SU-DHL-6 (cell line): Measurements from ENCODE around the gene UTF1.
"Not testable (repeated sequence)": the region's sequence is repeated elsewhere in the genome, so short reads cannot be mapped to it uniquely, and the experiment has no call there.

Experiments used
- H2AFZ ChIP-seq: fragments of 200-600 bp; sonication (generic); 2 replicates; pipeline ENCODE4 v1.6.1; 2014; ENCODE audit warnings: low read depth, mild to moderate bottlenecking, moderate library complexity, mixed read lengths, antibody characterized with exemption, low read length; ENCODE audit not compliant: severe bottlenecking
- H3F3A ChIP-seq: fragments of 200-600 bp; shearing (Covaris generic); 2 replicates; pipeline ENCODE4 v1.6.0; 2016; ENCODE audit warnings: antibody characterized with exemption, mild to moderate bottlenecking; ENCODE audit not compliant: insufficient read depth
- H3K27ac ChIP-seq: fragments of 200-600 bp; sonication (generic); 2 replicates; pipeline ENCODE4 v1.5.1; 2016; ENCODE audit warnings: low read depth, mild to moderate bottlenecking, low read length, moderate library complexity, mixed read lengths
- H3K27me3 ChIP-seq: fragments of 200-600 bp; sonication (generic), shearing (Covaris generic); 2 replicates; pipeline ENCODE4 v1.6.0; 2014; ENCODE audit warnings: mild to moderate bottlenecking, low read length
- H3K36me3 ChIP-seq: fragments of 200-600 bp; sonication (generic); 2 replicates; pipeline ENCODE4 v1.6.1; 2014; ENCODE audit warnings: mild to moderate bottlenecking, low read length, mixed read lengths
- H3K4me2 ChIP-seq: fragments of 300-600, 200-600 bp; shearing (Covaris generic), sonication (generic); 2 replicates; pipeline ENCODE4 v1.6.0; 2014; ENCODE audit warnings: low read length, low read depth, mild to moderate bottlenecking; ENCODE audit not compliant: poor library complexity, severe bottlenecking
- H3K4me3 ChIP-seq: fragments of 200-600 bp; sonication (generic); 2 replicates; pipeline ENCODE4 v1.5.1; 2014; ENCODE audit warnings: antibody characterized with exemption, low read length, mild to moderate bottlenecking, mixed read lengths; ENCODE audit not compliant: insufficient read depth, poor library complexity, severe bottlenecking
- H3K79me2 ChIP-seq: fragments of 200-600 bp; sonication (generic); 2 replicates; pipeline ENCODE4 v1.6.1; 2014; ENCODE audit warnings: mild to moderate bottlenecking, low read length, moderate library complexity; ENCODE audit not compliant: insufficient read depth
- H3K9ac ChIP-seq: fragments of 200-600 bp; sonication (generic); 2 replicates; pipeline ENCODE4 v1.7.0; 2014; ENCODE audit warnings: mild to moderate bottlenecking, low read length
- H3K9me2 ChIP-seq: fragments of 200-600 bp; sonication (generic); replicated peaks from 2 replicates; pipeline ENCODE4 v1.6.1; 2014; ENCODE audit warnings: low read length; ENCODE audit not compliant: insufficient read depth
- H3K9me3 ChIP-seq: fragments of 200-600 bp; sonication (generic); 2 replicates; pipeline ENCODE4 v1.6.1; 2014; ENCODE audit warnings: low read length, mixed read lengths; ENCODE audit not compliant: insufficient read depth
- H4K20me1 ChIP-seq: fragments of 200-600 bp; sonication (generic); 2 replicates; pipeline ENCODE4 v1.6.1; 2014; ENCODE audit warnings: low read depth, mild to moderate bottlenecking, antibody characterized with exemption, low read length, moderate library complexity, mixed read lengths
- CTCF ChIP-seq: fragments of 200-600 bp; sonication (generic); IDR thresholded peaks from one replicate; pipeline ENCODE4 v1.5.1; 2017; ENCODE audit warnings: antibody characterized with exemption, mild to moderate bottlenecking, low read length, moderate library complexity; ENCODE audit not compliant: insufficient read depth, poor library complexity, severe bottlenecking
- EZH2phosphoT487 ChIP-seq: fragments of 200-600 bp; sonication (generic), shearing (Covaris generic); conservative IDR thresholded peaks from 2 replicates; pipeline ENCODE4 v1.6.1; 2018; ENCODE audit warnings: mild to moderate bottlenecking, antibody characterized with exemption, low read length, moderate library complexity, mixed read lengths

UTF1 gene

GRCh38 chr10:133261726-133262325 lies 31.8 kb downstream of the UTF1 start:
- H3K9me3 ChIP-seq: no peaks in the 10 kb centered on the region
- H3K9me2 ChIP-seq: no peaks in the 10 kb centered on the region
- no peaks in the 10 kb centered on the region for H3K27me3 ChIP-seq
- peak overlapping the region; percentile 98 for H2AFZ ChIP-seq
- no peak overlapping the region for H3K27ac ChIP-seq
- H3K9ac ChIP-seq: peak overlapping the region; percentile 64
- H3K4me2 ChIP-seq: peak overlapping the region; percentile 71
- H4K20me1 ChIP-seq: no peaks in the 10 kb centered on the region
- no peaks in the 10 kb centered on the region for H3K36me3 ChIP-seq
- H3K79me2 ChIP-seq: no peaks in the 10 kb centered on the region
- 0 out of 2 replicates have a peak, but pooled peaks cover 5% of the 10 kb centered on the region for H3F3A ChIP-seq
- H3K4me3 ChIP-seq: peak overlapping the region; percentile 71
- no peak for TF ChIP-seq EZH2phosphoT487
- no peak for TF ChIP-seq CTCF

GRCh38 chr10:133262696-133263095 lies 32.7 kb downstream of the UTF1 start:
- no peak overlapping the region for H2AFZ ChIP-seq
- H3K9me3 ChIP-seq: no peaks in the 10 kb centered on the region
- TF ChIP-seq EZH2phosphoT487 (no peak), CTCF (no peak)
- no peak overlapping the region for H3K4me2 ChIP-seq
- no peaks in the 10 kb centered on the region for H3K9me2 ChIP-seq
- no peaks in the 10 kb centered on the region for H3K36me3 ChIP-seq
- H3F3A ChIP-seq: 0 out of 2 replicates have a peak, but pooled peaks cover 5% of the 10 kb centered on the region
- no peaks in the 10 kb centered on the region for H4K20me1 ChIP-seq
- no peaks in the 10 kb centered on the region for H3K27me3 ChIP-seq
- no peak overlapping the region for H3K4me3 ChIP-seq
- H3K79me2 ChIP-seq: no peaks in the 10 kb centered on the region
- no peak overlapping the region for H3K9ac ChIP-seq
- H3K27ac ChIP-seq: no peak overlapping the region

GRCh38 chr10:133263674-133264073 lies 33.7 kb downstream of the UTF1 start:
- no peaks in the 10 kb centered on the region for H3K79me2 ChIP-seq
- no peak overlapping the region for H2AFZ ChIP-seq
- no peaks in the 10 kb centered on the region for H3K36me3 ChIP-seq
- H3K4me2 ChIP-seq: no peak overlapping the region
- no peak overlapping the region for H3K27ac ChIP-seq
- no peak overlapping the region for H3K9ac ChIP-seq
- H3K27me3 ChIP-seq: no peaks in the 10 kb centered on the region
- 0 out of 2 replicates have a peak, but pooled peaks cover 5% of the 10 kb centered on the region for H3F3A ChIP-seq
- H3K9me2 ChIP-seq: no peaks in the 10 kb centered on the region
- H4K20me1 ChIP-seq: no peaks in the 10 kb centered on the region
- TF ChIP-seq EZH2phosphoT487 (no peak), CTCF (no peak)
- H3K9me3 ChIP-seq: no peaks in the 10 kb centered on the region
- no peak overlapping the region for H3K4me3 ChIP-seq

GRCh38 chr10:133264461-133264860 lies 34.4 kb downstream of the UTF1 start:
- H3K36me3 ChIP-seq: no peaks in the 10 kb centered on the region
- H3K9me3 ChIP-seq: no peaks in the 10 kb centered on the region
- no peak overlapping the region for H3K27ac ChIP-seq
- TF ChIP-seq EZH2phosphoT487 (no peak), CTCF (no peak)
- no peaks in the 10 kb centered on the region for H3K79me2 ChIP-seq
- H3K27me3 ChIP-seq: no peaks in the 10 kb centered on the region
- no peaks in the 10 kb centered on the region for H3K9me2 ChIP-seq
- no peak overlapping the region for H3K9ac ChIP-seq
- H4K20me1 ChIP-seq: no peaks in the 10 kb centered on the region
- 0 out of 2 replicates have a peak, but pooled peaks cover 5% of the 10 kb centered on the region for H3F3A ChIP-seq
- H3K4me2 ChIP-seq: no peak overlapping the region
- no peak overlapping the region for H2AFZ ChIP-seq
- H3K4me3 ChIP-seq: no peak overlapping the region

- H3K27me3 ChIP-seq, H4K20me1 ChIP-seq, H2AFZ ChIP-seq, H3K9ac ChIP-seq, H3K79me2 ChIP-seq, H3K27ac ChIP-seq, H3K4me2 ChIP-seq, H3K9me3 ChIP-seq, H3K9me2 ChIP-seq, H3F3A ChIP-seq, H3K36me3 ChIP-seq, H3K4me3 ChIP-seq: not testable (repeated sequence)
Observed at GRCh38 chr10:133265052-133265451, 35.0 kb downstream of the UTF1 start.
